HUES48 (cell line): ENCODE measurements around the gene TMEM214.

Experiments
- H3K27ac ChIP-seq: one replicate; pipeline ENCODE4 v1.7.0; 2013; ENCODE audit warnings: low read depth, low read length, inconsistent platforms
- H3K27me3 ChIP-seq: 2 replicates; pipeline ENCODE4 v1.6.1; 2013; ENCODE audit warnings: mild to moderate bottlenecking, low read length; ENCODE audit not compliant: control insufficient read depth, insufficient read depth
- H3K36me3 ChIP-seq: 2 replicates; pipeline ENCODE4 v1.6.1; 2013; ENCODE audit warnings: low read length; ENCODE audit not compliant: control insufficient read depth, insufficient read depth
- H3K4me1 ChIP-seq: 2 replicates; pipeline ENCODE4 v1.6.1; 2013; ENCODE audit warnings: mild to moderate bottlenecking, low read length; ENCODE audit not compliant: control insufficient read depth, insufficient read depth
- H3K4me3 ChIP-seq: 2 replicates; pipeline ENCODE4 v1.5.1; 2013; ENCODE audit warnings: mild to moderate bottlenecking, low read depth, low read length
- H3K9ac ChIP-seq: 2 replicates; pipeline ENCODE4 v1.6.1; 2013; ENCODE audit warnings: mild to moderate bottlenecking, low read depth, low read length, moderate library complexity
- H3K9me3 ChIP-seq: 2 replicates; pipeline ENCODE4 v1.6.1; 2013; ENCODE audit warnings: low read length; ENCODE audit not compliant: control insufficient read depth, insufficient read depth

TMEM214 gene

DNA sequence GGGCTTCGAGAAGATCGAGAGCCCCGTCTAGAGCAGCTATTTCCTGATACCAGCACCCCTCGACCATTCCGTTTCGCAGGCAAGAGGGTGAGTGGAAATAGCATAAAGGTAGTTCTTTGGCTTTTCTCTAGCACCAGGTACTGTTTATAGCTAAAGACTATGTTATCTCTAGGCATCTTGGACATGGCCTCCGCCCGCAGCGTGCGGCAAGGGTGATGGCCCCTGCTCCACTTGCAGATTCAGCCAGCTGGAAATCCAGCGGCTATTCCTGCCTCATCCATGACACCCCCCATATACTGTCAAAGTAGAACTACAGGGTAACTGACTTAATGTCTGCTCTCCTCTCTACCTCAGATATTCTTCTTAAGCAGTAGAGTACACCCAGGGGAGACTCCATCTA lies 22.0 kb downstream of the TMEM214 start:
- no peaks in the 10 kb centered on the region for H3K9me3 ChIP-seq
- H3K4me3 ChIP-seq = no peak overlapping the region
- H3K27ac ChIP-seq = no peak overlapping the region
- H3K36me3 ChIP-seq = peaks cover 62% of the 10 kb centered on the region
- no peak overlapping the region for H3K9ac ChIP-seq
- H3K4me1 ChIP-seq = no peaks in the 10 kb centered on the region
- no peaks in the 10 kb centered on the region for H3K27me3 ChIP-seq

DNA sequence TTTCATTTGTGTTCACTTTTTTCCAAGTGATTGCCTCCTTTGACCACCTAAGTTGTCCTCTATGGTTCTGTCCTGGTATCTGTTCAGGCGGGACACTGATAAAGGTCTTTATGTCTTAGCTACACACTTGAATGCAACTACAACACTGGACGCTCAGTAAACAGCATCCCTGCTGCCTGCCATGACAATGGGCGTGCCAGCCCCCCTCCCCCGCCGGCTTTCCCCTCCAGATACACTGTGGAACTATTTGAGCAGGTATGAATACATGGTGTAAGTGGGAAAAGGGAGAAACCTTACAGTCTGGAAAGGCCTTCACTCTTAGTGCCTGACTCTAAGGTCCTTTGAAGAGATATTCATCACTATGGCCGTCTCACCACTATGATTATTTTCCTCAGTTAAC lies 24.4 kb downstream of the TMEM214 start:
- Histone ChIP-seq H3K36me3 (peaks cover 70% of the 10 kb centered on the region), H3K9ac (no peak overlapping the region), H3K4me3 (no peak overlapping the region), H3K27ac (no peak overlapping the region), H3K9me3 (no peaks in the 10 kb centered on the region), H3K27me3 (no peaks in the 10 kb centered on the region), H3K4me1 (no peaks in the 10 kb centered on the region)

DNA sequence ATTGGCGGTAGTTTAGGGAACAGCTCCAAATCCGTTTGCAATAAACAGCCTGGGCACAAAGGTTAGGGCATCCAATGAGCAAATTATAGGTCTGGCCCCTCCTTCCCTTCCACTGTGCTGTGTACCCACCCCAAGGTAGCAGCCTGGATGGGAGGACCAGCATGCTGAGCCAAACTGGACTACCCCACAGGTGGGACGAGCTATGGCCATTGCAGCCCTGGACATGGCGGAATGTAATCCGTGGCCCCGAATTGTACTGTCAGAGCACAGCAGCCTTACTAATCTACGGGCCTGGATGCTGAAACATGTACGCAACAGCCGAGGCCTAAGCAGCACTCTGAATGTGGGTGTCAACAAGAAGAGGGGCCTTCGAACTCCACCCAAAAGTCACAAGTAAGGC lies 25.4 kb downstream of the TMEM214 start:
- H3K9ac ChIP-seq = no peak overlapping the region
- H3K4me1 ChIP-seq = no peaks in the 10 kb centered on the region
- H3K9me3 ChIP-seq = no peaks in the 10 kb centered on the region
- H3K4me3 ChIP-seq = no peak overlapping the region
- no peak overlapping the region for H3K27ac ChIP-seq
- H3K36me3 ChIP-seq = peaks cover 75% of the 10 kb centered on the region
- no peaks in the 10 kb centered on the region for H3K27me3 ChIP-seq

DNA sequence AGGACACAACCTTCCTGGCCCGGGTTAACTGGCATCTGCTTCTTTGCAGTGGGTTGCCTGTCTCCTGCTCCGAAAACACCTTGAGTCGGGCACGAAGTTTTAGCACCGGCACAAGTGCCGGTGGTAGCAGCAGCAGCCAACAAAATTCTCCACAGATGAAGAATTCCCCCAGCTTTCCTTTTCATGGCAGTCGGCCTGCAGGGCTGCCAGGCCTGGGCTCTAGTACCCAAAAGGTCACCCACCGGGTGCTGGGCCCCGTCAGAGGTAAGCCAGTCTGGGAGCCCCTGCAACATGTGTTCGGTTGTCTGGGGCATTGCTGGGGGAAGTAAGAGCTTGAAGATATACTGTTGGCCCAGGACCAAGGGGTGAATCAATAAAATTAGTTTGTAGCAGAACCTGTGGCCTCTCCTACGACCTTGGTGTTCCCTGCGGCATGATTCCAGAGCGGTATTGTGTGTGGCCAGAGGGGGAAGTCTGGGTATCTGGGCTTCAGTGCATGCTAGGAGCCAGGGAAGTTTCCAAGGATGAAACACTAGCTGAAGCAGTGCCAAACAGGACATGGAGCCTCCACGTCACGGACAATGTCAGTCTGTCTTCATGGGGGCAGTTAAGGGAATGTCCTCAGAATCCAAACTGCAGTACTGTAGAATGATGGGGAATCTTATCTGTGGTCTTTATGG lies 26.5 kb downstream of the TMEM214 start:
- no peak overlapping the region for H3K9ac ChIP-seq
- no peaks in the 10 kb centered on the region for H3K4me1 ChIP-seq
- H3K27me3 ChIP-seq = no peaks in the 10 kb centered on the region
- H3K27ac ChIP-seq = no peak overlapping the region
- H3K36me3 ChIP-seq = peaks cover 64% of the 10 kb centered on the region
- no peaks in the 10 kb centered on the region for H3K9me3 ChIP-seq
- no peak overlapping the region for H3K4me3 ChIP-seq

DNA sequence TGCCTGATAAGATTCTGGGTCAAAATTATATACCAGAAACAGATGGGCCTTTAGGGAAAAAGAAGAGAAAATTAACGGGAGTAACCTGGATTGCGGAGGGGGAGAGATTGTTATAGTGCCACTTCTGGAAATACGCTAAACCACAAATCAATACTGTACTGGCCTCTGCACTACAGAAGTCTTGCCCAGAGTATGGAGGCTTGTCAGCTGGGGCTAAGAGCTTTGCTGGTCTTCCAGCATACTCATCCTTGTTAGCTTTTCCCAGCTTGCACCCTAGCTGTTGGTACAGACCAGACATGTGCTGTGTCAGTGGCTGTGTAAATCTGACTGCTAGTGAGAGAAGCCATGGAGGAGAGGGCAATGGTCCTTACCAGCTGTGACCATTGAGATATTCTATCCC lies 27.6 kb downstream of the TMEM214 start:
- Histone ChIP-seq H3K9ac (no peak overlapping the region), H3K27ac (no peak overlapping the region), H3K36me3 (peaks cover 54% of the 10 kb centered on the region), H3K27me3 (no peaks in the 10 kb centered on the region), H3K4me3 (no peak overlapping the region), H3K4me1 (no peaks in the 10 kb centered on the region), H3K9me3 (no peaks in the 10 kb centered on the region)

DNA sequence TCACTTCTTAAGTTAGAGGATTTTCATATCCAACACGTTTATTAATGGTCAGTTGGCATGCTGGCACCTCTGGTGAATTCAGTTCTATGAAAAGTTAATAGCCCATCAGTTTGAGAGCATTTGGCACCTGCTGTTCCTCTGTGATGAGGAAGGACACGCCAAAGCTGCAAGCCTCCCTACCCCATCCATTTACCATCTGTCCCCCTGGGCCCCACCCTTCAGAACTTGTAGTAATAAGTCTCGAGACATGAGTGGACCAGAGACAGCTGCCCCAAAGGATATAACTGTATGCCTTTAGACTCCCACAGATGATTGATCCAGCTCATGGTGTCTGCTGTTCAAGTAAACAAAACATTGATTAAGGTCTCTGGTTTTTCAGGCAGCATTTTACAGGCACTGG lies 32.4 kb downstream of the TMEM214 start:
- Histone ChIP-seq H3K9ac (no peak overlapping the region), H3K36me3 (peaks cover 51% of the 10 kb centered on the region), H3K27ac (no peak overlapping the region), H3K4me1 (no peaks in the 10 kb centered on the region), H3K27me3 (no peaks in the 10 kb centered on the region), H3K9me3 (no peaks in the 10 kb centered on the region), H3K4me3 (no peak overlapping the region)

DNA sequence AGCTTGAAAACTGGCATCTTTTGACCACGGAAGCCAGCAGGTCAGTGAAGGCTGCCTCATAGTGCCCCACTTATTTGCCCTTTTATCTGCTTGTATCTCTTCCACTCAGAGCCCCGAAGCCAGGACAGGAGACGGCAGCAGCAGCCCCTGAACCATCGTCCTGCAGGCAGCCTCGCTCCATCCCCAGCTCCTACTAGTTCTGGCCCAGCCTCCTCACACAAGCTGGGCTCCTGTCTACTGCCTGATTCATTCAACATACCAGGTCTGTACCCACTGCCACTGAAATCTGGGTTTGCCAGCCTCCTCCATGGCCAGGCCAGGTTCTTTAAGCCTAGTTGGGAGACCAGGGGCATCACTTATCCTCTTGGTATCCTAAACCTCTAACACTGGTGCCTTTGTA lies 34.6 kb downstream of the TMEM214 start:
- H3K9me3 ChIP-seq = no peaks in the 10 kb centered on the region
- H3K27ac ChIP-seq = no peak overlapping the region
- no peak overlapping the region for H3K9ac ChIP-seq
- no peaks in the 10 kb centered on the region for H3K27me3 ChIP-seq
- H3K4me1 ChIP-seq = 0 out of 2 replicates have a peak, but pooled peaks cover 5% of the 10 kb centered on the region
- peaks cover 50% of the 10 kb centered on the region for H3K36me3 ChIP-seq
- no peak overlapping the region for H3K4me3 ChIP-seq

DNA sequence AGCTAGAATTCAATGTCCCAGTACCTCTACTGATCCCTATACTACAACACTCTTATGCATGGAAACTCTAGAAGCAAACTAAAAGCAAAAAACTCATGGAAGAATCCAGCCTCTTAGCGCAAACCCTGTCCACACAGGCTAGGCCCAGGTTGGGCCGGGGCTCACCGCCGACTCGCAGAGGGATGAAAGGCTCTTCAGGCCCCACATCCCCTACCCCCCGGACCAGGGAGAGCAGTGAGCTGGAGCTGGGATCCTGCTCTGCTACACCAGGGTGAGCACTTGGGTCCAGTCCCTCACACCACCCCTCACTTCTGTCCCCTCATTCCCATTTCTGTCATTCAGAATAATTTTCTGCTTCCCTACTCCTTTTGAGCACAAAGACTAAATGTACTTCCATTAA lies 36.7 kb downstream of the TMEM214 start:
- H3K9me3 ChIP-seq = no peaks in the 10 kb centered on the region
- no peaks in the 10 kb centered on the region for H3K27me3 ChIP-seq
- H3K4me3 ChIP-seq = no peak overlapping the region
- H3K9ac ChIP-seq = no peak overlapping the region
- H3K4me1 ChIP-seq = peaks cover 11% of the 10 kb centered on the region
- no peak overlapping the region for H3K27ac ChIP-seq
- H3K36me3 ChIP-seq = peaks cover 44% of the 10 kb centered on the region

DNA sequence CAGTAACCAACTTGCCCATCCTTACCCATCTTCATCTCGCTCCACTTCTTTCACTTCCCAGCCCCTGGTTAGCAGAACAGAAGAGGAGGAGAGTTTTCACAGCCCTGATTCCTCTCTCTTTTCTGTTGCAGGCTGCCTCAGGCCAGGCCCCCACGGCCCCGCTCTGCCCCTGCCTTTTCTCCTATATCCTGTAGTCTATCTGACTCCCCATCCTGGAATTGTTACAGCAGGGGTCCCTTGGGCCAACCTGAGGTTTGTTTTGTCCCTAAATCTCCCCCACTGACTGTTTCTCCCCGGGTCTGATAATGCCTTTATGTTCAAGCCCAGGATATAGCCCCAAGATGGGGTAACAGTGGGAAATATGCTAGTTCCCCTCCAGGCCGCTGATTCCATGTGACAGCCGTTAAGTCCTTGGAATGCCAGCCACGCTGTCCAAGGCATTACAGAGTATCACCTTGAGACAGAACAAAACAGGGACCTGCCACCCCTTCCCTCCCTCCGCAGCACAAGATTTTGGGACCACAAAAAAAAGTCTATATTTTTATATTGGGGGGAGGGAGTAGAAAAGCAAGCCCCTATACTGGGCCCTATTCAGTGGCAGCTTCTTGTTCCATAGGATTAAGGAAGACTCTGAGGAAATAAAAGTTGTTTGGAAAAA lies 37.3 kb downstream of the TMEM214 start:
- Histone ChIP-seq H3K9me3 (no peaks in the 10 kb centered on the region), H3K36me3 (peaks cover 44% of the 10 kb centered on the region), H3K4me1 (peaks cover 11% of the 10 kb centered on the region), H3K27me3 (no peaks in the 10 kb centered on the region), H3K4me3 (peak overlapping the region; percentile 96), H3K27ac (no peak overlapping the region), H3K9ac (no peak overlapping the region)

DNA sequence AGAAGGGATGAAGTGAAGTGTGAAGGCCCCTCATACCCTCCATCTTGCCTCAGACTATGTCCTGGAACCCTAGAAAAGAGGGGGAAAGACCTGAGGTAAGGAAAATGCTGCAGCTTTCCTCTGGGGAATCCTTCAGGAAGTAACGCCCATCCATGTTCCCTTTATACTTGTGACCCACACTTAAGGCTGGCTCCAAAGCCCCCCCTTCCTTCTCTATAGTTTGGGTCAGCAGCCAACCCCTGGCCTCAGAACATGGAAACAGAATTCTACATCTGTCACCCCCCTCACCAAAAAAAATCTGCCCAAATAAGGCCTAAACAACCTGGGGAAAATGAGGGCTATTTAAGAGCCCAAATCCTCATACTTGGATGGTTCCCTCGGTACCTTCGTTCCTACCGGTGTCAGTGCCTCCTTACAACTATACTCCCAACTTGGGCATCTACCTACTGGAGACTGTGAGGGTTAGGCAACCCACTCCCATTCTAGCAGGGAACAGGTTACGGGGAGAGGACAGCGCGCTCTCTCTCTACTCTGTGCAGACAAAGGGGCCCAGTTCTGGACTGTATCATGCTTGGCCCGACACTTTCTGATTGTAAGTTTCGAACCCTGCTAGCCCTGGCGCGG lies 38.0 kb downstream of the TMEM214 start:
- H3K9ac ChIP-seq = peak overlapping the region; percentile 64
- H3K9me3 ChIP-seq = no peaks in the 10 kb centered on the region
- peaks cover 11% of the 10 kb centered on the region for H3K4me1 ChIP-seq
- H3K4me3 ChIP-seq = peak overlapping the region; percentile 96
- peaks cover 41% of the 10 kb centered on the region for H3K36me3 ChIP-seq
- H3K27me3 ChIP-seq = no peaks in the 10 kb centered on the region
- H3K27ac ChIP-seq = peak overlapping the region; percentile 69

DNA sequence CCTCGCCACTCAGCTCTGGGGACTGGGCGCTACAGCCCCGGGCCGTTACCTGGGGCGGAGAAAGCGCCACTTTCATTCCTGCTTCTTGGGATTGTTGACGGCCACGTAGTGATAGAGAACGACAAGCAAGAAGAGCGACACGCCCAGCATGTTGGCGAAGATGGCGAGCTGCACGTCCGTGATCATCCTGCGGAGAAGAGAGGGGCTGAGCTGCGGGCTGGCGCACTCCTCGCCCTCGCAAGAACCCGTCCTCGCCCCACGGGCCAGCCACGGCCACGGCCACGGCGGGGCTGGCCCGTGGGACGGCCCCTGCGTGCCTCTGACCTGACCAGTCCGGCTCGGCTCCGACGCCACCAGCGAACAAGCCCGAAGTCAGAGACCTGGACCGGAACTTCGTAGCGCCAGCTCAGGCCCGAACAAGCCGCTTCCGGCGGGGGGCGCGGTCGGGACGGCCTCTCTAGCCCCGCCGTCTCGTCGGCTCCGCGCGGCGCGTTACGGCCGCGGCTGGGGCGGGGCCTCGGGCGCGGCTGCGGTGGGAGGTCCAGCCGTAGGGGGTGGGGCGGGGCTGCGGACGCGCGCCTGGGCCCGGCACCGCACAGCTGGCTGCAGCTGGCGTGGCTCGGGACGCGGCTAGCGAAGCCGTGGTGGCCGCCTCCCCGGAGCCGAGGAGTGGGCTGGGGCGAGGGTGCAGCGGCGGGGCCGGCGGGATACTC lies 38.7 kb downstream of the TMEM214 start, which contains the start of gene OST4:
Gene OST4 (minus strand): TSS at position 378 of the 713 bp plus-strand sequence.
- Histone ChIP-seq H3K4me1 (peaks cover 11% of the 10 kb centered on the region), H3K36me3 (peaks cover 38% of the 10 kb centered on the region), H3K27ac (peak within 1 kb of the TSS; percentile 90), H3K9ac (peak within 1 kb of the TSS; percentile 64), H3K9me3 (no peaks in the 10 kb centered on the region), H3K27me3 (no peaks in the 10 kb centered on the region), H3K4me3 (peak within 1 kb of the TSS; percentile 96)
